GM18508 (cell line): ENCODE data around the gene PRKAR2B.
"Not testable (repeated sequence)": the region's sequence is repeated elsewhere in the genome, so short reads cannot be mapped to it uniquely, and the experiment has no call there.

ENCODE experiments used
- ATAC-seq: cut with Tn5 transposase; IDR thresholded peaks from one replicate; pipeline ENCODE4 v1.9.1; 2021; ENCODE audit warnings: moderate number of reproducible peaks; ENCODE audit not compliant: insufficient read depth, unreplicated experiment

PRKAR2B gene

DNA sequence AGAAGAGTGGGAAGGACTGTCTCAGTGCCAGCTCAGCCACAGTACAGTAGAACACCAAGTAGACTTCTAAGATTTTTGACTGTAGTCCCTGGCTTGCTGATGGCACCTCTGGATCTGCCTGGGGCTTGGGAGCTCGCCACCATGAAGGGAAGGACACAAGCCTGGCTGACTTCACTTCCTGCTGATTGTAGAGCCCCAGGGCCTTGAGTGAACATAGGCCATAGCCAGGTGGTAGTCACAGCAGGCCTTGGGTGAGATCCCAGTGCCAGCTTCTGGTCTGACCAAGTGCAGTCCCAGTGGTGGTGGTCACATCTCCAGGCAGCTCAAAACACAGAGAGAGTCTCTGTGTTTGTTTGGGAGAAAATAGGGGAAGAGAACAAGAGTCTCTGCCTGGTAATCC, 66.7 kb downstream of the PRKAR2B start:
- no peak for ATAC-seq

DNA sequence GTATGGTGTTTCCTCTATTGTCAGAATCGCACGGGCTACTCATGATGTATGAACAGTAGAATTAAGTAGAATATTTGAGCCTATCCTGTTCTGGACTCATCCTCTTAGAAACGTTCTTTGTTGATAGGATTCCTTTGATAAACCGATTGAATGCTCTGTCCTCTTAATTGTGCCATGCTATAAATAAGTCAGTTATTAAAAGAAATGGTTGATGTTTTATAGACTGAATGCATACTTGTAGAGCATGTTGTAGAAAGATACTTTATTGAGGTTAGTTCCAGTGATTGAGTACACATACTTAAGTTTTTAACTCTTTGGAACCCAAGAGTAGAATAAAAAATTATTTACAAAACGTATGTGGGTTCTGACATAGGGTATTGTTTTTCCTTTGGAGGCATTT, 69.4 kb downstream of the PRKAR2B start:
- ATAC-seq = no peak

DNA sequence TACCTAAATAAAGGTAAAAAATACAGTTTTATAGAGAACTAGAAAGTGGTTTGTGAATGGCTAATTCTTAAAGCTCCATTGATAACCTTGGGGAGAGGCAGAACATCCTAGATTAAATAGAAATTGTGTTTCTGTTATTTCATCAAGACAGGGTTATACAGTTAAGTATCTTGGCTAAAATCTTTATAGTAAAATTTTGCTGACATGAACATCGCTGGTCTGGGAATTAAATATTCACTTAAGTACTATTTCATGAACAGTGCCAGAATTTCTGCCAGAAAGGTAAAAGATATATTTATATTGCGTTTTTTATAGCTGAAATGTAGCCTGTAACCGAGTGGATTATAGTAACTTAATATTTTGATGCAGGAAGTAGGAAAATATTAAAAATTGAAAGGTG, 70.6 kb downstream of the PRKAR2B start:
- ATAC-seq = no peak

DNA sequence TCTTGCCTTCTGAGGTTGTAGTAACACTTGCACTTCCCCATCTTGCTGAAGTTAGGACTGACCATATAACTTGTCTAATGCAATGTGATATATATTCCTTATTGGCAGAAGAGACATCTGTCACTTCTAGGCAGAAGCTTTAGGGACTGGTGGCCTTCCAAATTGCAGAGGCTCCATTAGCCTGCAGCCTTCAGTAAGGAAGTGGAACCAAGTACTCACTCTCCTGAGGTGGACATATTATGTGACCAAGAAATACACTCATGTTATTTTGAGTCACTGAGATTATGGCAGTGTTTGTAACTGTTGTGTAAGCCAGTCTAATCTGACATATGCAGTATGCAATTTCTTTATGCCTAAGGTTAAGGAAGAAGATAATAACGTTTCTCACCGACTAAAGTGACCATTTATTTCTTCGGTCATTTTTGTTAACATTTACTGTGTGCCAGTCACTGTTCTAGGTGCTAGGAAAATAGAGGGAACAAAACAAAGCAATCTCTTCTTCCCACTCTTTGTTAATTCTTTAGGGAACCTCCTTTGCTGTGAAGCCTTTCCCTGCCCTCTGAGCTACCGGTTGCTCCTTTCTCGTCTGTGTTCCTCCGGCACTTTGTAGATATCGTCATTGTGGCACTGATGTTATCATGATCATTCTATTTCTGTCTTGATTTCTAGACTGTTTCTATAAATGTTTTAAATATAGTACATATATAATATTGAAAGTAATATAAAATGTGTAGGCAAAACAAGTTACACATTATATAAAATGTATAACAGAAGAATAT, 71.4 kb downstream of the PRKAR2B start:
- ATAC-seq = no peak

DNA sequence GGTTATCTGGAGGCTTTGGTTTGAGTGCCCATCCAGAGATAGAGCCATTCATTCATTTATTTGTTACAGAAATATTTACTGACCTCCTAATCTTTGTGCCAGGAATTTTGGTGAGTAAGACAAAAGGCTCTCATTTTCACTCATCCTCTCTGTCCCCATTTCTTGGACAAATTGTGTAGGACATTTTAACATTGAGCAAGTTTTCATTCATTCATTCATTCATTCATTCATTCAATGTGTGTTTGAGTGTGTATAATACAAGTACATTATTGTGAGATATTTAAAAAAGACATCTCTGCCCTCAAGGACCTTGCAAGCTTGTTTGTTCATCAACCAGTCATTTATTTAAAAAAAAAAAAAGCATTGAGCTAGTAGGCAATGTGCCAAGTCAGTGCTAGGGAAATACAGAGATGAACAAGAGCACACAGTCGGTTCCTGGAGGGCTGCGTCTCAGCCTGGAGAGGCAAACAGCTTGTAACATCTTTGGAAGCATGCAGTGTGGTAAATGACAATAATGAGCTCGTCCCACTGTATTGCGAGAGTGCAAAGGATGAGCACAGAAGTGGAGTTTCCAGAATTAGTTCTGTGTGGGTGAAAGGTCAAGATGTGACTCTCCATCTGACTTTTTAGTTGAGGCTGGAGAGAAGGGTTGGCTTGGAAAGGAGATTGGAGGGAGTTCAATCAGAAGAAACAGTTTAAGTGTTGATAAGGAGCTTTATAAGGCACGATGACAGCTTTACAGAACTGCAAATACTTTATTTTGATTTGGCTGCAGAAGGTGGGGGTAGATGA, 73.8 kb downstream of the PRKAR2B start:
- no peak for ATAC-seq

DNA sequence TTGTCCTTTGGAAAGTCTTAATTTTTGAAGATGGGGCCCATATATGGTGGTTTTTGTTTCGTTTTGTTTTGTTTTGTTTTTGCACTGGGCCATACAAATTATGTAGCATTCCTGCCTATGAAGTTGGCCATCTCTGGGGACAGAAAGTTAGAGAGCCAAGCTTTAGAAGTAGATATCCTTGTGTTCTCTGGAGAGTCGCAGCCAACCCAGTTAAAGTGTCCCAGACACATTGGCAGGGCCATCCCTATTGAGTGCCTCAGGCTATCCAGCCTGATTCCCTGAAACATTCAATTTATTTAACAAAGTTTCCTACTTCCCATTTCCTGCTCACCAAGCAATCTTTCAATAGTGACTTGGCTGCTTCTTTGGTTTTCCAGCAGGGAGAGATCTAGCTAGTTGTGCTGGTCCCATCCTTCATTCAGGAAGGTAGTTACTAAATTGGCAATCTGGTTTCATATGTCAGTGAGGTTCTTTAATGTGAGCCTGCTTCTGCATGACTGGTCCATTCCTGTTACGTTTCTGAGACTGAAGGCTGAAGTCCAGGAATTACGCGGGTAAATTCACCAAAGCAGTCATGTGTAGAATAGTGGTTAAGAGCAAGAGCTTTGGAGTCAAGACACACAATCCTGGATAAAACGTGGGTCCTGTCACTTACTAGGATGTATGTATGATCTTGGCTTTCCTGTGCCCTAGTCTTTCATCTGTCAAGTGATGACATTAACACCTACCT, 75.0 kb downstream of the PRKAR2B start:
- no peak for ATAC-seq

DNA sequence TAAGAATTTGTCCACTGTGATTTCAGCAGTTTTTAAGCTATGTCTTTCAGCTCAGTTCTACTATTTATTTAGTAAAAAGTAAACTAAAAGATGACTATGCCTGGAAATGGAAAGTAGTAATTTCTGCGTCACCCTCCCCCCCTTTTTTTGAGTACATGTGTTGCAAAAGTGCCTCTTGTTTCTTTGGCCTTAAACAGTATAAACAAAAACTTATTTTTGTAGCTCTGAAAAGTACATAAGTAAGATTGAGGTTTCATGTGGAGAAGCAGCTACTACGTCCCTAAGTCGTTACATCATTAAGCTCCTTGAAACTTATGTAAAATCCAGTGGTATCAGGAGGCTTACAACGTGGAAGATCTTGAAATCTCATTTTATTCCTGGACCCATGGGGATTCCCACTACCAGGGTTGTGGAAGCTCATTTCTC, 78.0 kb downstream of the PRKAR2B start:
- ATAC-seq = no peak

DNA sequence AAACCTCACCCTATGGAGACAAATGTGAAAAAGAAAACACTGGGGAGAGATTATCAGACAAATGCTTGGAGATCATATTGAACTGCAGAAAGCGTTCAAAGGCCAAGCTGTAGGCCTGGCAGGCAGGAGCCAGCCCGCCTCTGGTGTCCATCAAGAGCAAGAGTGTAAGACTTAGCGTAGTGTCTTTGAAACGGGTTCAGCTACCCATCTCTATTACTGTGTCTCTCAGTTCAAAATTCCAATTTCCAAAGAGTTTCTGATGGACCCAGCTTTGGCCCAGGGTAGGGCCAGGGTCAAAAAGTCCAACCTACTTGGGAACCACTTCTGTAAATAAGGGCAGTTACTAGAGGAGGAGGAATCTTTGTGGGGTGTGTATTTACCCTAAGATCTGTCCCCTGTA, 78.9 kb downstream of the PRKAR2B start:
- ATAC-seq = no peak

DNA sequence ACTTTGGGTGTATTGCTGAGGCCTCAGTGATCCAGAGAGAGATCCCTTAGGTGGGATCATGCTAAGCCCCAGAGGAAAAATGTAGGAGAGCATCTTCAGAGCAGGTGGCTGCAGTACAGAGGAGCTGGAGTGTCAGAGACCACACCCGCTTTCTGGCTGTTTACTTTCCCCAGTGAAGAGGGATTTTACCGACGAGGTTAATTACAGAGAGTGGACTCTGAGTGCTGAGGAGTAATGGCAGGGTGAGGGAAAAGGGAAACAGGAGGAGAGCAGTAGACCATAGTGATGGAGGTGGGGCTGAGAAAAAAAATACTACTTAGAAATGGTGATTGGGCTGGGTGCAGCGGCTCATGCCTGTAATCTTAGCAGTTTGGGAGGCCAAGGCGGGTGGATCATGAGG, 81.0 kb downstream of the PRKAR2B start:
- ATAC-seq = no peak

DNA sequence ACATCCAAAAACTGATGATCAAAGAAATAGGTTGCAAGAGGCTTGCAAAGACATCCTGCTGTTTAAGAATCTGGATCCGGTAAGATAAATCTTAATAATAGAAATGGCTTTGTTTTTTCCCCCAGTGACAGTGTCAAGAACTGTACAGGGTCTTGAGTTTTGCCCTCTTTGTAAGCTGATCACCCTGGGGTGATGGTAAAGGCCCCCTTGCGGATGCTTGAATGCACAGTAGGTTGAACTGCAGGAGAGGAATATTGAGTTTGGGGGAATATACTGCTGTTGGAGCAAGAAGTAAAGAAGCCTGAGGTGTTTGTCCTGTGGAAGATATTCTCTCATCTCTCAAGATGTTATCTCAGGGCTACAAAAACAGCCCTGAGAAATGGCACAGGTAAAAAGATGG, 83.7 kb downstream of the PRKAR2B start:
- no peak for ATAC-seq

DNA sequence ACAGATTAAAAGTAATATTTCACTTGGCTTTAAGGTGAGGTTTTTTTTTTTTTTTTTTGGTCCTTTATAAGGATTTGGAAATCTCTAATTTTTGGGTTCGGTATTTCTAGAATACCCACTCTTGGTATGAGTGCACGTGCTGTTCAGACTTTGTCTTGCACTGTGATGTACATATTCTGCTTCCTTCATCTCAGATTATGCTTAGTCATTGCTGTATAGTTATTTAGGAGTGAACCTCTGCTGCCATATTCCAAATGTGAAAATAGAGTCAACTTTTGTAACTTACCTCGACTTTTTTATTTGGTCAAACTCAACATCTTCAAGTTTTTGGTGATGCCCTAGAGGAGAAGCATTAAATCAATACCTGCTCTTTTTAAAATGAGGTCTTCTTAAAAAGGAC, 84.2 kb downstream of the PRKAR2B start:
- ATAC-seq = no peak

DNA sequence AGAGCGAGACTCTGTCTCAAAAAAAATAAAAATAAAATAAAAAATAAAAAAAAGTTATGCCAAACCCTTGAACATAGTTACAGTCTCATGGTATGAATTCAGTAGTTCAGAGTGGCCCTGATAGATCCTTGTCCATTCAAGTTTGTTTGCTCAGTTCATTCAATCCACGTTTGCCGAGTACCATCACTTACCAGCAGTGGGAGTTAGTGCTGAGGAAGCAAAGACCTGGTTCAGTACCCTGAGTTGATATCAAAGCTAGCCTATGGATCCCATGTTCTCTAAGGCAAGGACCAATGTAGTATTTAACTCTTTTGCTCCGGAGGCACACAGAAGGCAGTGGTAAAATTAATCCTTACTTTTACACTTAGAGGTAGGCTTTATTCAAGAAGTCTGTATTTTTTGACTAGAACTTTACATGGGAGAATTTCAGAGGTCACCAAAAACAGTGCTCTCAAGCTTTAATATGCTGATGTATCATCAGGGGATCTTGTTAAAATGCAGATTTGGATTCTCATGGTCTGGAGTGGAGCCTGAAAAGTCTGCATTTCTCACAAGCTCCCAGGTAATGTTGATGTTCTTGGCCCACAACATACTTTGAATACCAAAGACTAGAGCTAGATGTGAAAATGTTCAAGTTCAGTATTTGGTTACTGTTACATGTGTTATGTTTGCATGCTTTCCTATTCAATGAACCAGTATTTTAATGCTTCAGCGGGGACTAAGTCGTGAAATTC, 86.1 kb downstream of the PRKAR2B start:
- no peak for ATAC-seq

DNA sequence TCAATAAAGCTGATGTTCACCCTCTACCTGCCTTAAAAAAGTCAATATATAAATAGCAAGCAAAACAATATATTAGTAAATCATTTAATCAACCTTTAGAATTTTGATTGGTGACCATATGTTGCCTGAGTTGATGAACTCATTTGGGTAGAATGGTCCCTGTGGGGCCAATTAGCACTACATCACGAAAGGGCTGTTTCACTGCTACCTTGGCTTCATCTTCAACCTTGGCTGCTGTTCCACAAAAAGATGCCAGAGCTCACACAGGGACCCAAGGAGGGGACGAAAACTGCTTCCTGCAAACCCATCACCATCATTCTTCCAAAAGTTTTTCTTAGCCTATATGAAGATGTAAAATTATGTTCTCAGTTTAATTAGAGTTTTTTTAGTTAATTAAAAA, 88.9 kb downstream of the PRKAR2B start:
- ATAC-seq = no peak

DNA sequence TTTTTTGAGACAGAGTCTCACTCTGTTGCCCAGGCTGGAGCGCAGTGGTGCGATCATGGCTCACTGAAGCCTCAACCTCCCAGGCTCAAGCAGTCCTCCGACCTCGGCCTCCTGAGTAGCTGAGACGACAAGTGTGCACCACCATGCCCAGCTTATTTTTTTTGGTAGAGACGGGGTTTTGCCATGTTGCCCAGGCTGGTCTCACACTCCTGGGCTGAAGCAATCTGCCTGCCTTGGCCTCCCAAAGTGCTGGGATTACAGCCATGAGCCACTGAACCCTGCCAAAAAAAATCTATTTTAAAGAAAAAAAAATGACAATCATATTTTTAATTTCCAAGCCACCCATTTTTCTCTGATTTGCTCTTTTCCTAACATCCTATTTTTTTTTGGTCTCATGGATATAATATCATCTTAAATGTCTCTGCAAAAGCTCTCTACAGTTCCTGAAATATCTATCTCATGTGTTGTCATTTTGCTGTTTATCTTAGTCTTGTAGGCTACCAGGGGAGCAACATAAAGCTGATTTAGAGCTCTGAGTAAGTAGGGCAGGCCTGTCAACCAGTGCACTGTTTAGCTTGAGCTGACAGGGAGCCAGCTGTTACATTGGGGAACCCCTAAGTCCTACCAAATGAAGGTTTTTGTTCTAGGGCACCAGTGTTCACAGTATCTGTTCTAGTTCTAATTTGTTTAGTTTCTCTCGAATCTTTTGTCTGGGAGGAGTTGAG, 94.4 kb downstream of the PRKAR2B start:
- ATAC-seq = no peak

DNA sequence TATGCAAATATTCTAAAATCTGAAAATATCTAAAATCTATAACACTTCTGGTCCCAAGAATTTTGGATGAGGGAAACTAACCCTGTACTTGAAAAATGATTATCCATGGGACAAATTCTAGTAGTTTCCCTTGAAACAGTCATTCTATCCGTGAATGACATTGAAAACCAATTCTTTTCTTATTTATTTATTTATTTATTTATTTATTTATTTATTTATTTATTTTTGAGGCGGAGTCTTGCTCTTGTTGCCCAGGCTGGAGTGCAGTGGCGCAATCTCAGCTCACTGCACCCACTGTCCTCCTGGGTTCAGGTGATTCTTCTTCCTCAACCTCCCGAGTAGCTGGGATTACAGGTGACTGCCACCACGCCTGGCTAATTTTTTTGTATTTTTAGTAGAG, 99.4 kb downstream of the PRKAR2B start:
- not testable (repeated sequence) for ATAC-seq

DNA sequence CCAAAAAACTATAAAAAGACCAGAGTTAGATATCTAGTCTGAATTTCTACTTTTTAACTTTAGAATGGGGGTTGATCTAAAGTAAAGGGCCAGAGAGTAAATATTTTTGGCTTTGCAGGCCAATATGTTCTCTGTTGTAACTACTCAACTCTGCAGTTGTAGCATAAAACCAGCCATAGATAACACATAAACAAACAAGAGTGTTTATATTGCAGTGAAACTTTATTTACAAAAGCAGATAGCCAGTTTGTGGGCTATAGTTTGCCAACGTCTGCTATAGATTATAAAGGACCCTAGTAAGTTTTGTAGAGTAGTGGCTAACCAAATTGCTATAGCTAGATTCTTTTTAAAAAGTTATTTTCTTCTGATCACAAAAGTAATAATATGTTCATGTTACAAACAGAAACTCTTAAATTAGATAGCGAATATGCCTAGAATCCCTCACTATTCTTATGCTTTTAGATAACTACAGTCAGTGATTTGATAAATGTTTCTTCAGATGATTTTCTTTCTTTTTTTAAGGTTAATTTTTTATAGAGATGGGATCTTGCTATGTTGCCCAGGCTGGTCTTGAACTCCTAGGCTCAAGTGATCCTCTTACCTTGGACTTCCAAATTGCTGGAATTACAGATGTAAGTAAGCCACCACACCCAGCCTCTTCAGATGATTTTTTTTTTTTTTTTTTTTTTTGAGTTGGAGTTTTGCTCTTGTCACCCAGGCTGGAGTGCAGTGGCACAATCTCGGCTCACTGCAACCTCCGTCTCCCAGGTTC, 100.7 kb downstream of the PRKAR2B start:
- no peak for ATAC-seq

DNA sequence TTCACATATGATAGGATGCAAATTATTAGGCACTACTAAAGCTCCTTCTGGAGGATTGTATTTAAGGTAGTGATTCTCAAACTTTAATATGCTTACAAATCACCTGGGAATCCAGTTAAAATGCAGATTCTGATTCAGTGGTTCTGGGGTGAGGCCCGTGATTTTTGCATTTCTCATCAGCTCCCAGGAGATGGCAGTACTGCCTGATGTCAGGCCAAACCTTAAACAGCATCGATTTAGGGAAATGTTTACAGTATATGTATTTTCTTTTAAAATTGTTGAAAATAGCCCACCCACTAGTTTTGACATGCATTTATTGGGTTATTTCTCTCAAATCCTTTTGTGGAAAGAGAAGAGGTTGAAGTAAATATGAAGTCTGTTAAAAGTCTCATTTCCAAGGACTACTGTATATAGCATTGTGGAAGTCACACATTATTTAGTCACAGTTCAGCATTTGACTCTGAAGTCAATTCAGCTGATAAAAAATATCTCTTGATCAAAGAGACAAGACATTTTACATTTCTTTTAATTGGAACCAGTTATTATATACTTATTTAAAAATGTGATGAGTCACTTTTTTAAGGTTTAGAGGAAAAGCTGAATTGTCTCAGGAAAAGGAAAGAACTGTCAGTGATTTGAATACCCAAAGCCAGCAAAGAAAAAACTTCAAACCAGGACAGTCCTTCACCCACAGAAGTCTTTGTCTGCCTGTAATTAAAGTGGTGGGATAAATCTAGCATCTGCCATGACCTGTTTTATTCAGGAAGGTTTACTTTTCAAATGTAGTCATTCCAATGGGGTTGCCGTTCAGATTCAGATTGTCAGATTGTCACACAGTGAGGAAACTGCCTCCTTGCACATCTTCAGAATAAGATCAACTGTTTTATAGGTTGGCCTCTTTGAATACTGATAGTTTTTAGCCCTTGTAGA, 103.2 kb downstream of the PRKAR2B start:
- no peak for ATAC-seq

DNA sequence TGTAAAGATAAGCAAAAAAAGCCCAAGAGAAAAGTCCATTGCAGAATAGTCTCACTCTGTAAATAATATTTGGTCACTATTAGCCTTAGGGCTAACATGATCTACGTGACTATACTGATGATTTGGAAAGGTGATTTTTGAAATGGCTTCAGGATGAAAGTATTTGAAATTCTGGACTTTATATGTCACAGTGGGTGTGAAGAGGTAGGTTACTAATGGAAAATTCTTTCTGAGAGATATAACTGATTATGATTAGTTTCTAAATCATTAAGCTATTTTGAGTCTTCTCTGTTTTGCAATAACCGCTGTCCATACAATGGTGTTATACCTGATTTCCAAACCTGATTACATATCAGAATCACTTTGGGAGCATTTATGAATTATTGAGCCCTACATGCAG, 104.2 kb downstream of the PRKAR2B start:
- ATAC-seq = no peak
